Common myeloid progenitor, CD34-positive (primary cell): ENCODE results near the gene NDUFA11.
A peak's percentile ranks its signal among the peaks of the same experiment; 100 is the strongest.

ENCODE experiments used
- CTCF ChIA-PET: fragments of 350-600 bp; sonication (Branson Sonifier 250); formaldehyde crosslinking; loops from one replicate; lab custom pipeline; 2021; ENCODE audit warnings: antibody characterized with exemption; lab: Charles Lee
- POLR2A ChIA-PET: fragments of 350-600 bp; sonication (Branson Sonifier 250); formaldehyde crosslinking; loops from one replicate; lab custom pipeline; 2021; ENCODE audit warnings: antibody characterized with exemption; lab: Charles Lee
- DNase-seq, 3 donors: peaks; one replicate each; pipeline versions ENCODE4 v3.0.0 to v3.0.0-alpha.2; 2013
- H3K27ac ChIP-seq, 2 experiments: 1 replicate in 1 of 2; 2 replicates in 1 of 2; pipeline ENCODE4 v1.7.0; 2013; ENCODE audit warnings: inconsistent platforms in 2 of 2, low read length in 2 of 2, mild to moderate bottlenecking in 2 of 2, low read depth in 1 of 2, moderate library complexity in 1 of 2; ENCODE audit not compliant: severe bottlenecking in 2 of 2, insufficient read depth in 1 of 2, poor library complexity in 1 of 2
- H3K27me3 ChIP-seq, 5 experiments: replicated peaks in 2 of 5; 1 replicate in 3 of 5; 2 replicates in 2 of 5; pipeline versions ENCODE4 v1.6.1 to v1.7.0; 2013; ENCODE audit warnings: low read length in 4 of 5, mild to moderate bottlenecking in 2 of 5, moderate library complexity in 2 of 5, inconsistent platforms in 1 of 5; ENCODE audit not compliant: insufficient read depth in 5 of 5, control insufficient read depth in 4 of 5
- H3K36me3 ChIP-seq, 4 experiments: 1 replicate in 2 of 4; 2 replicates in 2 of 4; pipeline versions ENCODE4 v1.6.1 to v1.7.0; 2013; ENCODE audit warnings: low read length in 3 of 4, control low read depth in 1 of 4, mild to moderate bottlenecking in 1 of 4; ENCODE audit not compliant: control insufficient read depth in 4 of 4, insufficient read depth in 4 of 4
- H3K4me1 ChIP-seq, 4 experiments: 1 replicate in 3 of 4; 2 replicates in 1 of 4; pipeline versions ENCODE4 v1.6.1 to v1.7.1; 2013; ENCODE audit warnings: low read length in 3 of 4, mild to moderate bottlenecking in 3 of 4, control low read depth in 1 of 4, inconsistent platforms in 1 of 4, moderate library complexity in 1 of 4; ENCODE audit not compliant: control insufficient read depth in 4 of 4, insufficient read depth in 4 of 4; ENCODE audit errors: control extremely low read depth in 1 of 4
- H3K4me3 ChIP-seq, 7 experiments: 1 replicate in 4 of 7; 2 replicates in 3 of 7; pipeline versions ENCODE4 v1.5.1 to v1.7.0; 2013; ENCODE audit warnings: mild to moderate bottlenecking in 7 of 7, low read length in 6 of 7, moderate library complexity in 6 of 7, inconsistent platforms in 2 of 7, low read depth in 2 of 7, control low read depth in 1 of 7; ENCODE audit not compliant: insufficient read depth in 4 of 7, control insufficient read depth in 1 of 7; ENCODE audit errors: extremely low read depth in 1 of 7
- H3K9me3 ChIP-seq, 5 experiments: 1 replicate in 4 of 5; 2 replicates in 1 of 5; pipeline versions ENCODE4 v1.6.1 to v1.7.1; 2013; ENCODE audit warnings: low read length in 4 of 5, mild to moderate bottlenecking in 2 of 5, inconsistent platforms in 1 of 5, low read depth in 1 of 5, moderate library complexity in 1 of 5; ENCODE audit not compliant: control insufficient read depth in 4 of 5, insufficient read depth in 2 of 5; ENCODE audit errors: control extremely low read depth in 1 of 5
- WGBS: methylation state at CpG from one replicate; pipeline ENCODE4 v1.1.5; 2013; ENCODE audit not compliant: insufficient coverage; 5-methylcytosine and 5-hydroxymethylcytosine counted together

NDUFA11 gene

DNA sequence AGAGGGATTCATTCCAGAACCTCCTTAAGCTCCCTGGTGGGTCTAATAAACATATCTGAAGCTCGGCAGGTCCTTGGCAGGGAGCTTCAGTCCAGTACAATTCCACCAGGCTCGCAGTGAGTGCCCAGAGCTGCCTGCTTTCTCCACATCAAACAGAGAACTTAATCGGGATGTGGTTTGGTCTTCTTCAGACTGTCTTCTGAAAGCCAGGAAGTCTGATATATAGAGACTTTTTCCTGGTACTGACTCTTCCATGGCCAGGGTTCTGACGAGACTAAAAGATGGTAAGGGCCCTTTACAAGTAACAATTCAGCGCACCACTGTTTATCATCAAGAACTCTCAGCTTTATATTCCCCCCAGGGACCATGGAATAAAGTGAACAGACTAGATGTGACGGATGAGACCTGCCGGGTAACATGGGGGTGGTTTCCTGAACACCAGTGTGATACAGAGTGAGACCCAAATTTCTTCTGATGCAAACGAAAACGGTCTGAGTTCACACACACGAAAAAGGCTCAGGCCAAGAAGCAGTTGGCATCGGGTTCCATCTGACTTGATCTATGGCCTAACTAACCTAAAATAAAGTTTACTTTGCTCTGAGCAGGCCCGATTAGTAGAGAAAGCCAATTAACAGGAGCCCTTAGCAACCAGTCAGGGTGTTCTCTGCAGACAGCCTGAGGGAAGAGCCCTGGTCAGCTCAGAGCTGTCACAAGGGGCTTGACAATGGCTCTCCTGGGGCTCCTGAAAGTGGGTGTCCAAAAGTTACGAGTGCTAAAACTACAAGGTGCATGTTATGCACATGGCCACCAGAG is 45.4 kb upstream of the NDUFA11 start:
- POLR2A ChIA-PET = no interaction called here
- no peak overlapping the region for H3K4me3 ChIP-seq
- H3K27me3 ChIP-seq = no peaks in the 10 kb centered on the region
- no peak overlapping the region for H3K27ac ChIP-seq
- WGBS = 70% methylated on average over 12 of the region's 13 CpGs
- peaks cover 9 to 52% (median 33%) of the 10 kb centered on the region in 4 experiments for H3K4me1 ChIP-seq
- no peaks in the 10 kb centered on the region for H3K9me3 ChIP-seq
- H3K36me3 ChIP-seq = peaks cover 6 to 48% (median 13%) of the 10 kb centered on the region in 4 experiments
- CTCF ChIA-PET = interaction anchor here (1.2 to 1.8 kb wide), 3 partner anchors 19 to 28 kb away, joined by 3 to 4 read pairs (median 3); no protein-coding TSS in a partner anchor
- no peak for DNase-seq

DNA sequence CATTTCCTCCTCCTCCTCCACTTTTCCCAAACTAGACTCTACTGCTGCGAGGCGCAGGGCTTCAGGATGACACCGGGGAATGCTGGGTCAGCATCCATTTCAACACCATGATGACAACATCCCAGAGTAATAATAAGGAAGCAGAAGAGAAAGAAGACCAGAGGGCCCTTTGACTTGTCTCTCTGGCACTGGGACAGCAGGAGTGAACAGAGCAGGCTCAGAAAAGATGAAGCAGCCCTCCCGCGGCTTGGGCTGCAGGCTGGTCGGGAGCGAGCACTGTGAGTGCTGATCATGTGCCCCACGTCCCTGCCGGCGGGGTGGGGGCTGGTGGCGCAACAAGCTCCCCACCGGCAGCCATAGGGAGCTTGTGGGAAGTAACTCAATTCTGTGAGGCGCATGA is 43.8 kb upstream of the NDUFA11 start:
- H3K27me3 ChIP-seq = no peaks in the 10 kb centered on the region
- H3K4me3 ChIP-seq = no peak overlapping the region
- DNase-seq = no peak
- ChIA-PET POLR2A (no interaction called here), CTCF (interaction anchor here (0.7 kb wide), 1 partner anchor 756 kb away, joined by 3 read pairs; no protein-coding TSS in a partner anchor)
- H3K27ac ChIP-seq = peak overlapping the region in 1 of 2 experiments; percentile 30
- peaks cover 6 to 54% (median 15%) of the 10 kb centered on the region in 4 experiments for H3K36me3 ChIP-seq
- peaks cover 3 to 37% (median 18%) of the 10 kb centered on the region in 4 experiments for H3K4me1 ChIP-seq
- no peaks in the 10 kb centered on the region for H3K9me3 ChIP-seq
- WGBS = 82% methylated on average over 10 of the region's 13 CpGs

GRCh38 chr19:5943623-5944022 is 40.0 kb upstream of the NDUFA11 start:
- 95% methylated on average over 8 of the region's 10 CpGs for WGBS
- Histone ChIP-seq H3K9me3 (no peaks in the 10 kb centered on the region), H3K27me3 (no peaks in the 10 kb centered on the region), H3K36me3 (peaks cover 15 to 58% (median 28%) of the 10 kb centered on the region in 4 experiments), H3K27ac (no peak overlapping the region), H3K4me3 (no peak overlapping the region), H3K4me1 (peaks cover 0 to 2% (median 0%) of the 10 kb centered on the region in 4 experiments)
- ChIA-PET CTCF (interaction anchor here (0.9 kb wide), 1 partner anchor 14 kb away, joined by 3 read pairs; no protein-coding TSS in a partner anchor), POLR2A (no interaction called here)
- DNase-seq = no peak

- CTCF ChIA-PET = interaction anchor here (0.9 kb wide), 1 partner anchor 14 kb away, joined by 3 read pairs; no protein-coding TSS in a partner anchor
- H3K27ac ChIP-seq = no peak overlapping the region
These were observed 39.5 kb upstream of the NDUFA11 start for GRCh38 chr19:5943045-5943444.

DNA sequence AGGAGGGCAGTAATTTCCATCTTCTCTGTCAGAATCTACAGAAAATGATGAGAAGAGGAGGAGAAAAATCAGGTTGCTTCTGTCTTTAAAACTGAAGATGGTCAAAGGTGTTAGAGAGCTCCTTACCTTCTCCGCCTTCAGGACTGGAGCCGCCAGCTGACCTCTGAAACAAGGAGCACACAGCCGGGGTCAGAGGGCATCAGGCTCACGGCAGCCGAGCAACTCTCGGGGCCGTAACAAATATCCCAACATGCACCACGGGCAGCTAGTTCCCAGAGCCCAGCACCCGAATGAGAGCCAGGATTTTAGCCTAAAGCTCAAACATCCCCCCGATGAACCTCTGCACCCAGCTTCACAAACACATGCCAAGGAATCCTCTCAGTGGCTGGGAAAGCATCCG is 38.1 kb upstream of the NDUFA11 start:
- CTCF ChIA-PET = interaction anchor here (1.3 kb wide), 1 partner anchor 9 kb away, joined by 3 read pairs; no protein-coding TSS in a partner anchor
- Histone ChIP-seq H3K4me1 (no peaks in the 10 kb centered on the region), H3K9me3 (no peaks in the 10 kb centered on the region), H3K27ac (no peak overlapping the region), H3K4me3 (no peak overlapping the region), H3K27me3 (no peaks in the 10 kb centered on the region), H3K36me3 (peaks cover 16 to 63% (median 35%) of the 10 kb centered on the region in 4 experiments)
- POLR2A ChIA-PET = no interaction called here
- whole genome bisulfite sequencing = over 99% methylated on average over 11 of the region's 11 CpGs
- DNase-seq = no peak

More at GRCh38 chr19:5943045-5943444, 39.5 kb upstream of the NDUFA11 start:
- Histone ChIP-seq H3K9me3 (no peaks in the 10 kb centered on the region), H3K36me3 (peaks cover 15 to 58% (median 27%) of the 10 kb centered on the region in 4 experiments), H3K4me1 (no peaks in the 10 kb centered on the region), H3K27me3 (no peaks in the 10 kb centered on the region), H3K4me3 (no peak overlapping the region)
- WGBS = 96% methylated on average over 5 of the region's 10 CpGs
- POLR2A ChIA-PET = no interaction called here
- no peak for DNase-seq

GRCh38 chr19:5940260-5941208 is 36.9 kb upstream of the NDUFA11 start:
- Histone ChIP-seq H3K27me3 (no peaks in the 10 kb centered on the region), H3K27ac (no peak overlapping the region), H3K4me3 (no peak overlapping the region), H3K9me3 (no peaks in the 10 kb centered on the region), H3K36me3 (peaks cover 16 to 65% (median 44%) of the 10 kb centered on the region in 4 experiments), H3K4me1 (no peaks in the 10 kb centered on the region)
- no peak for DNase-seq
- CTCF ChIA-PET = interaction anchor here (0.9 to 1.3 kb wide), 3 partner anchors 9 to 28 kb away, joined by 3 read pairs; no protein-coding TSS in a partner anchor
- POLR2A ChIA-PET = no interaction called here
- WGBS = over 99% methylated on average over 14 of the region's 21 CpGs
